ENCODE results near the gene CEACAM8.

DNA sequence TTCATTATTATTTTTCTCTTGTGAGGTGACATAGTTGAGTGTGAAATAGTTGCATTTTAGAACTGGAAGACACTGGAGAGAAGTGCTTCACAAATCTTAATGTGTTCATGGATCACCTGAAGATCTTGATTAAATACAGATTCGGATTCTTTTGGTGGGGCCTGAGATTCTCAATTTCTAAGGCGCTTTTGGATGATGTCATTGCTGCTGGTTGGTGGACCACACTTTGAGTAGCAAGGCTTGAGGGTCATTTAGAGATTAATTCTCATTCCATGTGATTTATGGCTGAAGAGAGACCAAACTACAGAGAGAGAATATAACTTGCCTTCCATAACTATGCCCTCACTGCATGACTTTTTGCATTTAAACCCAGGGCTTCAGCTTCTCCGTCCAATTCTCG is 27.2 kb downstream of the CEACAM8 start:
- TF ChIP-seq, protein P1, sequence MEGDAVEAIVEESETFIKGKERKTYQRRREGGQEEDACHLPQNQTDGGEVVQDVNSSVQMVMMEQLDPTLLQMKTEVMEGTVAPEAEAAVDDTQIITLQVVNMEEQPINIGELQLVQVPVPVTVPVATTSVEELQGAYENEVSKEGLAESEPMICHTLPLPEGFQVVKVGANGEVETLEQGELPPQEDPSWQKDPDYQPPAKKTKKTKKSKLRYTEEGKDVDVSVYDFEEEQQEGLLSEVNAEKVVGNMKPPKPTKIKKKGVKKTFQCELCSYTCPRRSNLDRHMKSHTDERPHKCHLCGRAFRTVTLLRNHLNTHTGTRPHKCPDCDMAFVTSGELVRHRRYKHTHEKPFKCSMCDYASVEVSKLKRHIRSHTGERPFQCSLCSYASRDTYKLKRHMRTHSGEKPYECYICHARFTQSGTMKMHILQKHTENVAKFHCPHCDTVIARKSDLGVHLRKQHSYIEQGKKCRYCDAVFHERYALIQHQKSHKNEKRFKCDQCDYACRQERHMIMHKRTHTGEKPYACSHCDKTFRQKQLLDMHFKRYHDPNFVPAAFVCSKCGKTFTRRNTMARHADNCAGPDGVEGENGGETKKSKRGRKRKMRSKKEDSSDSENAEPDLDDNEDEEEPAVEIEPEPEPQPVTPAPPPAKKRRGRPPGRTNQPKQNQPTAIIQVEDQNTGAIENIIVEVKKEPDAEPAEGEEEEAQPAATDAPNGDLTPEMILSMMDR (IDR thresholded peaks at IDR 0.05; ENCODE audit: insufficient read depth, low read length, poor library complexity, severe bottlenecking): no peak
- no peak for TF ChIP-seq EZH2phosphoT487 (conservative IDR thresholded peaks at IDR 0.05; ENCODE audit: low read length)

All from SU-DHL-6 (cell line).